Right renal pelvis (tissue), 4 donors: ENCODE measurements around the gene HNF4A. TPM values are rescaled to one million over a fixed set of nuclear protein-coding genes. Genes with fewer than 3 reads are reported as not detected.
A peak's percentile ranks its signal among the peaks of the same experiment; 100 is the strongest.
"Not testable (repeated sequence)": the region's sequence is repeated elsewhere in the genome, so short reads cannot be mapped to it uniquely, and the experiment has no call there.

ENCODE experiments used
- DNase-seq, 4 donors: peaks; one replicate each; pipeline ENCODE4 v3.0.0-alpha.2; 2013; ENCODE audit warnings: low read depth in 4 of 4, low spot score in 3 of 4, missing footprints in 1 of 4
- polyA plus RNA-seq, 4 donors: library from polyadenylated mRNA; unstranded; fragments of 120-200 nt; gene quantifications; one replicate each; pipeline ENCODE4 v1.2.1, GENCODE V29; 2013; ENCODE audit not compliant: insufficient read length in 4 of 4

HNF4A gene
- polyA plus RNA-seq, 4 donors: 42.5 to 54.4 (median 49.6) TPM

DNA sequence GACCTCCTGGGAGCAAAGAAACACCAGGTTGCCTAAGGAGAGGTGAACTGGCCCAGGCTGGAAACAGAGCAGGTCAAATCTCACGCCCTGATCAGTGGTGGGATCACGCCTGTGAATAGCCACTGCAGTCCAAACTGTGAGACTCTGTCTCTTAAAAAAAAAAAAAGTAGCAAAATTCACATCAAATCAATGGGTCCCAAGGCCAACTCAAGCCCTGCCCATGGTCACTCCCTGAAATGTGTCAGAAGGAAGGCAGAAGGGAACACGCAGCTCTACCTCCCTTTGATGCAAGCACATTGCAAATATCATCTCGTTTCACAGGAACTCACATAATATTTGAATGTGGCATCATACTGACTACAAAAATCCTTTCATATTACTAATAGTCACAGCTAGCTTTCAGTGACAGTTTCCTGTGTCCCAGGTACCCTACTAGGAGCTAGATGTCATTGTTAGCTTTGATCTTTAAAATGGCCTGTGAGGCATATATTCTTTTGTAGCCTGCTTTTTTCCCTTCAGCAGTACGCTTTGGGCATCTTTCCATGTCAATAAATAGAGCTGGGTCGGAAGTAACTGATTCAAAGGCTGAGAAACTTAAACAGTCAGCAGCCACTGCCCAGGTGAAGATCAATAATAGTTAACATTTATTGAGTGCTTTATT, 105.8 kb downstream of the HNF4A start:
- DNase-seq: no peak

DNA sequence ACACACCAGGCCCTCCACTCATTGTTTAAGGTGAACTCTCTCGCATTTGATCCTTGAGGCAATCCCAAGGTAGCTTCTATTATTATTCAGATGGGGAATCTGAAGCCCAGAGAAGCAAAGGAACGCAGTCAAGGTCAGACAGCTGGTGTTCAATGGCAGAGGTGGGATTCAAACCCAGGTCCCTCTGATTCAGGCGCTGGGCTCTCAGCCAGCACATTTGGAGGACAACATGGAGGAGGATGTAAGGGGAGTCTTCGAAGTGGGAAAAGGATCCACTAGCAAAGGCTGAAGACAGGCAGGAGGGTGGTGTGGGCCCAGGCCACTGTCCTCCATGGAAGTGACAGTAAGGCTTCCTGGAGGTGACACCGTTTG, 106.3 kb downstream of the HNF4A start:
- no peak for DNase-seq

DNA sequence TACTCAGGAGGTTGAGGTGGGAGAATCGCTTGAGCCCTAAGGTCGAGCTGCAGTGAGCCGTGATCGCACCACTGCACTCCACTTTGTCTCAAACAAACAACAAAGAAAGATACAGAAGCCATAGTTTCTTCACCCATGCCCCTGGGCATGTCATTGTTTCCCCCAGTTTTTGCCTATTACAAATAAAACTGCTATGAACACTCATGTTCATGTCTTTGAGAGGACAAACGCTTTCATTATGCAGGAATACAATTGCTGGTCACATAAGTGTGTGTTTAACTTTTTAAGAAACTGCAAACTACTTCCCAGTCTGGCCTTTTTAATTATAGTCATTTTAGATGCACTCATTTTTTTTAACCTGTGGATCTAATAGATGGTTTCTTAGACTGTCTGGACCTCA, 108.0 kb downstream of the HNF4A start:
- DNase-seq: no peak

DNA sequence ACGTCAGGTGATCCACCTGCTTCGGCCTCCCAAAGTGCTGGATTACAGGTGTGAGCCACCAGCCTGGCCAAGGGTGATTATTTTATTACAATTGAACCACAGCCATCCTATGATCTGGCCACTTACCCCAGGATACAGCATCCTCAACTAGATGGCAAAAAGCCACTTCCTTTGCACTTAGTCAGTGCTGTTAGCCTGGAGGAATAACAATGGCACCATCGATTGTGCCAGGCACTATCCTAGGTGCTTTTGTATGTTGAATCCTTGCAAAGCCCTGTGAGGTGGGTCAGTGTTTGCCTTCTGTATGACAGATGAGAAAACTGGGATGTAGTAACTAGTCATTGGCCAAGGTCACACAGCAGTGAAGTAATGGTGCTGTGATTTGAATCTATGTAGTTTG, 109.0 kb downstream of the HNF4A start:
- no peak for DNase-seq

DNA sequence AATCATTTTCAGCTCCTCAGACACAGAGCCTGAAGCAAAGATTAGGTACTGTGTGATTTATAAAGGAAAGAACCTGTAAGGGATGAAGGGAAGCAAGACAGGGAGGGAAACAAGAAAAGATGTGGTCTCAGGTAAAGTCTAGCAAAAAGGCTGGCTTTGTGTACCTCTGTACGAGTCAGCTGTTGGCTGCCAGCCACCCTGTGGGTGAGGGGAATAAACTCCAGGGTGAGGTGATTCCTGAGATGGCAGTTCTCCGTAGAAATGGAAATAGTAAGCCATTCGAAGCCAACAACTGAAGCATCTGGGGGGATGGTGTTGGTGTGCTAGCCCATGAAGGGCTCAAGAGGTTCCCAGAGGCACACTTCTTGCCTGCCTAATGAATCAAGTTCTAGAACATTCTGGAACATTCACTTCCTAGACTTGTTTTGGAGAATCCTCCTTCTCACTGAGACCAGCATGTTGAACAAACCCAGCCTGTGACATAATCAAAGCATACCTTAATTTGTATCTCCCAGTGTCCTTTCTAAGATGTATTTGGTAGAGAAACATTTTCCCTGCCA, 109.6 kb downstream of the HNF4A start:
- no peak for DNase-seq

DNA sequence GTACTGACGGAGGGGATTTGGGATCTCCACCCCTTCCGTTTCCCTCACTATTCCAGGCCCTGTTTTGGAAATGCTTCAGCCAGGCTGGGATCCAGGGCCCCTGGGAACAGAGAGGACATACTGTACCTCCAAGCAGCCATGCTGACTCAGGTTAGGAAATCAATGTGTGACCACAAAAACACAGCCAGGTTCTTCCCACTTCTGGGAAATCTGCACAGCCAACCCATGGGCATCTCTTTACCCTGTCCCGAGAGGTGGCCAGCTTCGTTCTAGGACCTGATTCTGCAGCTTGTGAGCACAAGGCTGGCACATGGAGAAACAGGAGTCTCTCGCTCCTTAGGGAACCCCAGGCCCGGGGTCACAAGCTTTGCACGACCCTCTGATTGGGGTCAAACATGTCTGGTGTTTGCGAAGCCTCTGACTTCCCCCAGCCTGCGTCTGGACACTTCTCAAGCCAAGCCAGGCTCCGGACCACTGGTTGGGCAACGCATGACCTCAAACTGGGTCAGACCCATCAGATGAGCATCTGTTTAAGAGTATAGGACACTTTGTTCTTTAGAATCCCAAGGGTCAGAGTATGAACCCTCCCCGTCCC, 111.9 kb downstream of the HNF4A start:
- DNase-seq: no peak

DNA sequence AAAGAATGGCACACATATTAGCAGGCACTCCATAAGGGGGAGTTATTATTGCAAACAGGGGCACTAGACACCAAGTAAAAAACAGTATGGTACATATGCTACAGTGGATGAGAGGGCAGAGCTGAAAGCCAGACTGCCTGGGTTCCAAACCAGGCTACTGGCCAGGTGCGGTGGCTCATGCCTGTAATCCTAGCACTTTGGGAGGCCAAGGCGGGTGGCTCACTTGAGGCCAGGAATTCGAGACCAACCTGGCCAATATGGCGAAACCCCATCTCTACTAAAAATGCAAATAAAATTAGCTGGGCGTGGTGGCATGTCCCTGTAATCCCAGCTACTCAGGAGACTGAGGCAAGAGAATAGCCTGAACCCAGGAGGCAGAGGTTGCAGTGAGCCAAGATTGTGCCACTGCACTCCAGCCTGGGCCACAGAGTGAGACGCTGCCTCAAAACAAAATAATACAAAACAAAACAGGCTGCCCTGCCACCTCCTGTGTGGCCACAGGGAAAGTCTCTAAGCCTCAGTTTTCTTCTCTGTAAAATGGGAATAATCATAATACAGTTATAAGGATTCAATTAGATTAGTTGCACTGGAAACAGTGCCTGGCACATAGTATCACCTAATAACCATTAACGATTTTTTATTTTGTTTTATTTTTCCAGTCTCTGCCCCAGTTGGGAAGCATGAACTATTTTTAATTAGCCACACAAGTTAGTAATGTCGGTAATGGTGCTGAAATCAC, 112.7 kb downstream of the HNF4A start:
- DNase-seq: no peak

DNA sequence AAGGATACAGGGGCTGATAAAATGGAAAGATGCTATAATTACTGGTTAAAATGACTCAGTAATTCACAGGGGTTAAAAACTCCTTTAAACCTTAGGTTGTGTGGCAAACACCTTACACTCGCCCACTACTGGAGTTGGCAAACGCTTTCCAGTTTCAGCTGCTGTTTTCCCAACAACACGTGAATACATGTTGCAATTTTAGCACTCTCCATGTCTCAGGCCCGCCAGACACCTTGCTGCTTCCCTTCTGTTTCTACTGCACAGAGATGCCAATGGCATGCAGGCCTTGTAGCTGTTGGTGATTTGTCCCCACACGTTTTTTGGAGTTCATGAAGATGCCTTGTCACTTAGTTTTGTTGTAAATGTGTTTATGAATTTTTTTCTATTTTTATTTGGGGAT, 114.8 kb downstream of the HNF4A start:
- DNase-seq: no peak

DNA sequence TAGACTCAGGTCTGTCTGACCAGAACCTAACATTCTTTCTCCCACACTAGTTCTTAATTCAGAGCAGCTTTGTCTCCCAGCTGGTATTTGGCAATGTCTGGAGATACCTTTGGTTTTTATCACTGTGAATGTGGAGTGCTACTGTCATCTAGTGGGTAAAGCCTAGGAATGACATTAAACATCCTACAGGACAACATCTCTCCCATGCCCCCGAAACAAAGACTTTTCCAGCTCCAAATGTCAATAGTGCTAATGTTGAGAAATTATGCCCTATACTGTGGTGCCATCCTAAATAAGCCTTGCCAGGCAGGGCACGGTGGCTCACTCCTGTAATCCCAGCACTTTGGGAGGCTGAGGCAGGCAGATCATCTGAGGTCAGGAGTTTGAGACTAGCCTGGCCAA, 116.0 kb downstream of the HNF4A start:
- DNase-seq: no peak

DNA sequence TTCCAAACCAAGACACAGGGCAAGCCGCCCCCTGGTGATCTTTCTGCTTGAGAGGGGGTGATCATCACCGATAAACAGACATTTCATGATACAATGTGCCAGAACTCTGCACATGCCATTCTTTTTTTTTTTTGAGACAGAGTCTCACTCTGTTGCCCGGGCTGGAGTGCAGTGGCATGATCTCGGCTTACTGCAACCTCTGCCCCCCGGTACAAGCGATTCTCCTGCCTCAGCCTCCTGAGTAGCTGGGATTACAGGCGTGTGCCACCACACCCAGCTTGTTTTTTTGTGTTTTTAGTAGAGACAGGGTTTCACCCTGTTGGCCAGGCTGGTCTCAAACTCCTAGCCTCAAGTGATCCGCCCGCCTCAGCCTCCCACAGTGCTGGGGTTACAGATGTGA, 116.8 kb downstream of the HNF4A start:
- not testable (repeated sequence) for DNase-seq

DNA sequence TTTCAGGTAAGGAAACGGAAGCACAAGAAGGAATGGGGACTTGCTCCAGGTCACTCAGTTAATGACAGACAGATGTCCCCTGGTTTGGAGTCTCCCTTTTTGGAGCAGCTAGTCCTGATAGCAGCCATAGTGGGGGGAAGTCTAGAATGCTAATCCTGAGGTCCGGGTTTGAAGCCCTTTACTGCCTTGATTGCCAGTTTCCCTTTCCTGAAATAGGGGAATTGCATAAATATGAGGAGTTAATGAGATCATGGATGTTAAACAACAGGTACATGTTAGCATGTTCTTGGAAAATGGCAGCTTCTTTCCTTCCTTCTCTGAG, 119.8 kb downstream of the HNF4A start:
- no peak for DNase-seq

DNA sequence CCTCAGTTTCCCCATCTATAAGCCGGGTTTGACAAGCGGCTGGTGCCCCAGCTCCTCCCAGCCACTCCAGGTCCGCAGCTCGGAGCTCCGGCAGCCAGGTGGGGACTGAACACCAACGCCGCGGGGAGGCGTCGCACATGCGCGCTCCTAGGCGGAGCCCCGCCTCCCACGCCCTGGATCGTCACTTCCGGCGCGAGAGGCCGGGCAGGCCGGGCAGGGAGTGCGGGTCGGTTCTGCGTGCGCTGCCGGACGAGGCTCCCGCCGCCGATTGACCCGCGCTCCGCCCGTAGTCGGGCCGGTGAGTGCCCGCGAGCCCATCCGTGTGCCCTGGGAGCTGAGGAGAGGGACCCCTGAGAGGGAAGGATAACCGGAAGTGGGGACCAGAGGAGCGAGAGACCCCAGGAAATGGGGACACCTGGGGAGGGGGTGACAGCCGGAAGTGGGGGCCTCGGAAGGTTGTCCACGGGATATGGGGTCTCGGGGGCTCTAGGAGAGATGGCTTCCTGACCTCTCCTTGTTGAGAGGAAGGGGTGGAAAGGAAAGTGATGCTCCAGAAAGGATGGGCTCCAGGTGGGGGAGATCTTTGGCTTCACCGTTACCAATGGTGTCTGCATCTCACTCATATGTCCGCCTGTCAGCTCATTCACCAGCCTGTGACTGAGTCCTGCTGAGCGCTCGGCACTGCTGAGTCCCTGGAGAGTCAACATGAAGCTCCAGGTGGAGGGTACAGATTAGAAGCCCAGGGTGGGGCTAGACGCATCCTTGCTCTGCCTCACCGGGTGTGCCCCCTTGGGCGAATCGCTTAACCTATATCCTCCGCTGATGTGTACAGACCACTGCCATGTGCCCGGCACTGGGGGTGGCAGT, 120.4 kb downstream of the HNF4A start, which contains the start of gene TTPAL:
Gene TTPAL (plus strand): TSS at position 181 of the 867 bp plus-strand sequence. CDS start 4,126 bp downstream, outside the sequence.
- peak; percentile 75 to 81 (median 77) for DNase-seq

DNA sequence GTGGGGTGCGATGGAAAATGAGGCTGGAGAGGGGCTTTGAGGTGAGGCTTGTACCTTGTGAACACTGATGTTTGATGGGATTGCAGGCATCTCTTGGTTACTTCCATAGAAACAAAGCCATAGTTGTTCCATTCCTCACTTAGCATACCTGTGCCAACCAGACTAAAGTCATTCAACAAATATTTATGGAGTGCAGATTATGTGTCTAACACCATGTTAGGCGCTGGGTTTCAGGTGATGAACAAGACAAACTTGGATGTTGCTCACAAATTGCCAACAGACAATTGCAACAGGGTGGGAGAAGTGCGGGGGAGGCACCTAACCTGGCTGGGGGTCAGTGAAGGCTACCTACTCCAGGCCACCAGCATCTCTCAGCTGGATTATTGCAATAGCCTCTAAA, 121.7 kb downstream of the HNF4A start:
- no peak for DNase-seq

DNA sequence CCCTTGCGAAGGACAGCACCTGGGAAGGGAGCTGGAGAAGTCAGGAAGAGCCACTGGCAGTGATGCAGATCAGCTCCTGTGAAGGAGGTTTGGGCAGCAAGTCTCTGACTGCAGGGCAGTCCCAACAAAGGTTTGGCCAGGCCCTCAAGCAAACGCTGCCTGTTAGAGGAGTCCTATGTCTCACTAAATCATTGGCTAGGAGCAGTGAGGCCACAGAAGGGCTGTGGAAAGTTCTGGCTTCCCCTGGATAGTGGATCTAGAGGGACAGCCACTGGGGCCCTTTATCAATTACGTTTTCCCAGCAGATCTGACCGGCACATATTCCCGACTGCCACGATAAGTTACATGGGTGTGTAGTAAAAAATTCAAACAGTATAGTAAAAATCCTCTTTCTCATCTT, 122.7 kb downstream of the HNF4A start:
- no peak for DNase-seq

DNA sequence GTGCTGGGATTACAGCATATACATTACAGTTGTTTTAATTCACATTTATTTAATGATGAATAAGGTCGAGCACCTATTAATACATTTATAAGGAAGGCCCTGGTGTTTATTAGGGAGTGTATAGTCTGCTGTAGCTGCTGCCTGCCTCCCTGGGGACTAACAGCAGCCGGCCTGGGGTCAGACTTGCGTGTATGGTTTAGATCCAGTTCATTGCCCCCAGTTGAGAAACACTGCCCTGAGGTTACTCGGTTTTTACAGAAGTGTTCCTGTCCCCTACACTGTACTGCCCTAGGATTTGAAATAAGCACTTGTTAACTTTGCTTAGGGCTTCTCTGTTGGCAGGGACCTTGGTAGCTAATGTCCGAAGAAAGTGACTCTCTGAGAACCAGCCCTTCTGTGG, 124.1 kb downstream of the HNF4A start:
- no peak for DNase-seq

DNA sequence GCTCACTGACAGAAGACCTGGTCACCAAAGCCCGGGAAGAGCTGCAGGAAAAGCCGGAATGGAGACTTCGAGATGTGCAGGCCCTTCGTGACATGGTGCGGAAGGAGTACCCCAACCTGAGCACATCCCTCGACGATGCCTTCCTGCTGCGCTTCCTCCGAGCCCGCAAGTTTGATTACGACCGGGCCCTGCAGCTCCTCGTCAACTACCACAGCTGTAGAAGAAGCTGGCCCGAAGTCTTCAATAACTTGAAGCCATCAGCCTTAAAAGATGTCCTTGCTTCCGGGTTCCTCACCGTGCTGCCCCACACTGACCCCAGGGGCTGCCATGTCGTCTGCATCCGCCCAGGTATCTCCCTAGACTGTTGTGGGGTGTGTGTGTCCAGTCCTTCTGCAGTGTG, 124.6 kb downstream of the HNF4A start:
- no peak for DNase-seq

DNA sequence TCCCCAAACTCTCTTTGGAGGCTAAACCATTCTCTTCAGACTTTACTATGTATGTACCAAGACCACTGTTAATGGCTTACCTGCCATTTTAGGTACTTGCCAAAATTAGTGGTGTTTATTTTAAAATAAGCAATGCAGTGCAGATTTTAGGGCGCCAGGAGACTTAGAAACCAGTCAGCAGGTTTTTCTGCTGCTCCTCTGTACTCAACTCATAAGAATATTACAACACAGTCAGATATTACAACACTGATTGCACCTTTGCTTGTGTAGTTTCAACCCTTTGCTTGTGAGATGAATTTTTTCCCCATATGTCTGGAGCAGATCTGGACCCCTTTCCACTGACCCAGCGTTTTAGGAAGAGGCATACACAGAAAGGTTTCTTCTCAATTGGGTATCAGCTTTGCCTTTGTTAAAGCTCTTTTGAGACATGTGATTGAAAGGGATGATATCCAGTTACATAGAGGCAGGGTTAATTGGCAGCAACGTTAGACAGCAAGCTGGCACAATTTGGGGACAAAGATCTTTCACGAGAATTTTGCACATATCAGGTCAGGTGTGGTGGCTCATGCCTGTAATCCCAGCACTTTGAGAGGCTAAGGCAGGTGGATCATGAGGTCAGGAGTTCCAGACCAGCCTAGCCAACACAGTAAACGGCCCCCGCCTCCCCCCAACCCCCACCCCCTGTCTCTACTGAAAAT, 126.4 kb downstream of the HNF4A start:
- DNase-seq: no peak

DNA sequence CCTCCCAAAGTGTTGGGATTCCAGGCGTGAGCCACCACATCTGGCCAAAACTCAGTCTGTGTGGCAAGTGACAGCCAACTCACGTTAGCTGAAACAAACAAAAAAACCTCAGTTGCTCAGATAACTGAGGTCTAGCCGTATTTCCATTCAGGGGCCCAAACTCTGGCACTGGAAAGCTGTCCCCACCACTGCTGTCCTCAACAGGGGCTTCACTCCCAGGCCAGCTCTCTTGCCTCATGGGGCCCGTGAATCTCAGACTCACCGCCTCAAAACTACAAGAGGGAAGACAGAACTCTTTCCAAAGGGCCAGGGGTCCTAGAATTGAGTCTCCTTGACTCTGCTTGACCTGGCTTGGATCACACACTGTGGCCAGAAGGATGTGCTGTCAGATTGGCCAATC, 127.6 kb downstream of the HNF4A start:
- no peak for DNase-seq
